ENCODE data around the gene CD4.
"Not testable (repeated sequence)": the region's sequence is repeated elsewhere in the genome, so short reads cannot be mapped to it uniquely, and the experiment has no call there.

CD4 gene

DNA sequence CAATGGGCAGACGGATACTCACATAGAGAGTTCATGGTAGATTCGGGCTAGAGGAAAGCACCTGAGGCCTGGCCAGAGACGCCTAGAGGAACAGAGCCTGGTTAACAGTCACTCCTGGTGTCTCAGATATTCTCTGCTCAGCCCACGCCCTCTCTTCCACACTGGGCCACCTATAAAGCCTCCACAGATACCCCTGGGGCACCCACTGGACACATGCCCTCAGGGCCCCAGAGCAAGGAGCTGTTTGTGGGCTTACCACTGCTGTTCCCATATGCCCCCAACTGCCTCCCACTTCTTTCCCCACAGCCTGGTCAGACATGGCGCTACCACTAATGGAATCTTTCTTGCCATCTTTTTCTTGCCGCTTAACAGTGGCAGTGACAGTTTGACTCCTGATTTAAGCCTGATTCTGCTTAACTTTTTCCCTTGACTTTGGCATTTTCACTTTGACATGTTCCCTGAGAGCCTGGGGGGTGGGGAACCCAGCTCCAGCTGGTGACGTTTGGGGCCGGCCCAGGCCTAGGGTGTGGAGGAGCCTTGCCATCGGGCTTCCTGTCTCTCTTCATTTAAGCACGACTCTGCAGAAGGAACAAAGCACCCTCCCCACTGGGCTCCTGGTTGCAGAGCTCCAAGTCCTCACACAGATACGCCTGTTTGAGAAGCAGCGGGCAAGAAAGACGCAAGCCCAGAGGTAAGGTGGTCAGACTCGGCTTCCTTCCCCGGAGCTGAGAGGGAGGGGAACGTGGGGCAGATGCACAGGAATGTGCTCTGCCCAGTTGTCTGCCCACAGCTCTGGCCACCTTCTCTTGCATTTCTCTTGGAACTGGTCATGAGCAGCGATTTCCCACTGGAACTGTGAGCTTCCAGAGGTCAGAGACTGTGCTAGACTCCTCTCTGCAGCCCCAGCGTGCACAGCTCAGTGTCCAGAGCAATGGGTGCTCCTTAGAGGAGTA lies at the start of gene CD4:
CD4 (plus strand) TSS at position 557 of the 953 bp plus-strand sequence. CDS start 10,611 bp downstream, outside the sequence.
- DNase-seq = no peak

DNA sequence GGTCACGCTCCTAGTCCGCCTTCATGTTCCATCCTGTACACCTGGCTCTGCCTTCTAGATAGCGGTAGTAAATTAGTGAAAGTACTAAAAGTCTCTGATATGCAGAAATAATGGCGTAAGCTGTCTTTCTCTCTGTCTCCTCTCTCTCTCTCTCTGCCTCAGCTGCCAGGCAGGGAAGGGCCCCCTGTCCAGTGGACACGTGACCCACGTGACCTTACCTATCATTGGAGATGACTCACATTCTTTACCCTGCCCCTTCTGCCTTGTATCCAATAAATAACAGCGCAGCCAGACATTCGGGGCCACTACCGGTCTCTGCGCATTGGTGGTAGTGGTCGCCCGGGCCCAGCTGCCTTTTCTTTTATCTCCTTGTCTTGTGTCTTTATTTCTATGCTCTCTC lies 47.2 kb upstream of the CD4 start:
- DNase-seq = not testable (repeated sequence)

DNA sequence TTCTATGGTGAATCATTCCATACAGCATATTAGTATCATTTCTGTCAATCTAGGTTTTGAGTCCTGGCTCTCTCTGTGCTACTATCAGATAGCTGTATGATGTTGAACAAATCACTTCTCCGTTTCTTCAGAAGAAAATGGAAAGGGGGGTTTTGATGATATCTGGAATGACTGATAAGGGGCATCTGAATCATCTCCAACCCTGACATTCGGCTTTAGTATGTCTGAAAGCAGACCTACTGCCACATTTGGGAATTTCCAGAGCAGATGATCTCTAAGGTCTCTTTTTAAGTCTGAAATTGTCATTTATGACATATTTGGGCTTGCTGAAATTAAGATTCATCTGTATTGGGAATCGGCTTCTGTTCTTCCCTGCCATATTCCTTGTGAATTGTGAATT lies 46.5 kb upstream of the CD4 start:
- no peak for DNase-seq

DNA sequence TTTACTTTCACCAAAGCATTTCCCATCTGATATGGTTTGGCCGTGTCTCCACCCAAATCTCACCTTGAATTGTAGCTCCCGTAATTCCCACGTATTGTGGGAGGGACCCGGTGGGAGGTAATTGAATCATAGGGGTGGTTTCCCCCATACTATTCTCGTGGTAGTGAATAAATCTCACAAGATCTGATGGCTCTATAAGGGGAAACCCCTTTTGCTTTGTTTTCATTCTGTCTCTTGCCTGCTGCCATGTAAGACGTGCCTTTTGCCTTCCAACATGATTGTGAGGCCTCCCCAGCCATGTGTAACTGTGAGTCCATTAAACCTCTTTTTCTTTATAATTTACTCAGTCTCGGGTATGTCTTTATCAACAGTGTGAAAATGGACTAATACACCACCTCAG lies 46.0 kb upstream of the CD4 start:
- DNase-seq = not testable (repeated sequence)

DNA sequence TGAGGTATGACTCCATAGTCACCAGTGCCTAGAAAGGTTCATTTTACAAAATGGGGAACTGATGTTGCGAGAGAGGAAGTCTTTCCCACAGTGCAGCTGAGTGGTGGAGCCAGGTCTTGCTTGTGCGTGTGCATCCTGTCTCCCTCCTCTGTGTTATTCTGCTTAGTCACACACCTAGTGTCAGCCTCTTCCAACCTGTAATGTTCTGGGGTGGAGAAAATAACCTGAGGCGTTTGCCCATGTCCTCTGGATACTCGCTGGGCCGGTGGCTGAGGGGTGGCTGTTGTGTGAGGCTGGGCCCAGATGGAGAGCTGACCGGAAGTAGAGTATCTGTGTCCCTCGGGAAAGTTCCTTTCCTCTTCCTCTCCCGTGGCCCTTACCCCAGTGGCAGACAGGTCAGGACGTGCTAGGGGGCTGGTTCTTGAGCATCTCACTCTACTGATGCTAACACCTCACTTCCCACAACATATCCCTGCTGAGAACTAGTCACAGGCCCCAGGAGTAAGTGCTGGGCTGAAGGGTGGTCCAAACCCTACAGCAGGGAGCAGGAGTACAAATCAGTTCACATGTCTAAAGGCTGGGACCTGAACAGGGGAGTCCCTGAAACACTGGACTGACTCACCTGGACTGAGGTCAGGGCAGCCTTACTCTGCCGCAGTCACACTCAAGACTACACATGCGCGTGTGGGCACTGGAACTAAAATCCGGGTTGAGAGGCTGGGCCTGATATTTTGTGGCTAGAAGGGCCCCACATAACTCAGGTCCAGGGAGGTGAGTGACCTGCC lies 43.4 kb upstream of the CD4 start:
- DNase-seq = no peak

DNA sequence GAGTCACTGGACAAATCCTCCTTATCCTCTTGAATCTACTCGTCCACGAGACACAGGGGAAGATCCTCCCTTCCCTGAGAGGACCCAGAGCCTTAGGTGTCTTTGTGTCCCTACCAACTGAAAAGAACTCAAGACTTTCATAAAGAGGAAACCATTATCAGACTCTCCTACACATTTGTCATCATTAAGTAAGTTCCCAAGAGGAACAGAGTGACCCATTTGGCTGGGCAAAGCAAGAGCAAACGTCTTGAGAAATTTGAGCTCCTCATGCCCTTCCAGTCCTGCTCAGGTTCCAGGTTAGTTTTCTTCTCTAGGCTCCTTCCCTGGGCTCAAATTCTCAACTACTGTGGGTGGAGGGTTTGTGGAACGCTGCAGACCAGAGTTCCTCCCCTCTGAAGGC lies 42.1 kb upstream of the CD4 start:
- no peak for DNase-seq

DNA sequence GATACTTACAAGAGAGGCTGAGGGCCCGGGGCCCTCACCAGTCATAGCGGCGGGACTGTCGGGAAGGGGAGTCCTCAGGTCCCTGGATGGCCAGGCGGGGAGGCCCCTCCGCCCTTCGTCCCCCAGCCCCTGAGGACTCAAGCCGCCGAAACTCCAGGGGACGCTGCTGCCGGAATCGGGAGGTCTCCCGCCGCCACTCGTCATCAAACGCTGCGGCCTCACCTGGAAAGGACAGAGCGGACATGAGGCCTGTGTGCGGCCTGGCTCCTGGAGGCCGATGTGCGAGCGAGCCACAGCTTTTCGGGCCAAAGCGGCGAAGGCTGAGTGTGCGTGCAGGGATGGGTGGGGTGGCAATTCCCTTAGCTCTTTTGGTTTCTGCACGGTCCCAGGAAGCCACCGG lies 40.6 kb upstream of the CD4 start:
- no peak for DNase-seq

DNA sequence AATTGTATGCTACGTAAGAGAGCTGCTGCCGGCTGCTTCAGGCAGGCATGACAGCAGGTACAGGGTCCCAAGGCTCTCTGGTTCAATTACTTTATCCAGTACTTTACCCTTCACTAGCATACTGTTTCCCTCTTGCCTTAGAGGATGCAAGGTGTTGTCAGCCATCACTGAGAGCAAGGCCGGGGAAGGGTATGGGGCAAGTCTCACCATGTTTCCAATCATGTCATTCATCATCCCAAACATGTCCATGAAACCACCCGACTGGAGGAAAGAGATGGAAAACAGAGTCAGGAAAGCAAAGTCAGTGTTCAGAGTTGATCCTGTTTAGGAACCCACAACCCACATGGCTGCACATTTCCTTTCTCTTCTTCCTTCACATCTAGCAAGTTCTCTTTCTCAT lies 38.8 kb upstream of the CD4 start:
- no peak for DNase-seq

DNA sequence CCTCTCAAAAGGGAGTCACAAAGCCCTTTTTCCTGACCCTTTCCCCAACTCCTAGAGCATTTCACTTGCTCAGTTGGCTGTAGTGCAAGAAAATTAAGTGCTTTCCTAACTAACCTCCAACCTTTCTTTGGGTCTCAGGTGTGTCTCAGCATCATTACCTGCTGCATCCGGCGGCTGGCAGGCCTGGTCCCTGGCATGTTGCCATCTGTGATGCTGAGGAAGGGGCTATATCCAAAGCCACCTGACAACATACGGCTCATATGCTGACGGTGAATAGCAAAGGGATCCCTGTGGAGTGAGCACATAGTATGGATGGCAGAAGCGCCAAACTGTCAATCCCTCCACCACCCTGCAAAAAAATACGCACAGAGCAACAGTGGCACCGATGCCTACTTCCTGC lies 37.6 kb upstream of the CD4 start:
- no peak for DNase-seq

DNA sequence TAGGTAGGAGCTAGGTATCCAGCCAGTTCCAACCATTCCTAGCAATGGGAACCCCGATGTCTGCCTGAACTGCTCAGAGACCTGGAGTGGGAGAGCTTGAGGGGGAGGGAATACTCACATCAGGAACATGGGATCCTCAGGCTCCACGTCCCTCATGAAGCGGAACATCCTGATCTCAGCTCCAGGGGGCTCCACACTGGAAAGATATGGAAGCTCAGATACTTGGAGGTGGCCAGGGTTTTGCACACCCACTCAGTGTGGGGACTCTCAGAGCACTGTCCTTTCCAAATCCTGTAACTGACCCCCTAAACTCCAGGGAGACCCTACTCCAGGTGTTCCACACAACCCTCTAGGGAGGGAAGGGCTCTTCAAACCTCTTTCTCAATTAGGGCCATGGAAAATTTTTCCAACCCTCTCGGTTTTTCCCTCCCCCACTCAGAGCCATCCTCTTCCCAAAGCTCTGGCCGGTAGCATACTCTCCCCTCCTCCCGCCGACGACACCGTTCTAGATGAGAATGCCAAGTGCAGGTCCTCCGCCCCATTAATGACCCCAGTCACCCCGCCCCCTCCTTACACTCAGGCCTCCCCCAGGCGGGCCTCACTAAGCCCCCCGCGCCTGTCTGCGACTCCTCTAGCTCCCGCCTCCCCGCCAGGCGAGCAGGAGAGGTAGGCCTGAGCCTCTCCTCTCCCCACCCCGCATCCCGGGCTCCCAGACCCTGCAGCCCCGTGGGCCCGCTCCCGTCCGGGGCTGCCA lies 37.0 kb upstream of the CD4 start:
- DNase-seq = no peak

DNA sequence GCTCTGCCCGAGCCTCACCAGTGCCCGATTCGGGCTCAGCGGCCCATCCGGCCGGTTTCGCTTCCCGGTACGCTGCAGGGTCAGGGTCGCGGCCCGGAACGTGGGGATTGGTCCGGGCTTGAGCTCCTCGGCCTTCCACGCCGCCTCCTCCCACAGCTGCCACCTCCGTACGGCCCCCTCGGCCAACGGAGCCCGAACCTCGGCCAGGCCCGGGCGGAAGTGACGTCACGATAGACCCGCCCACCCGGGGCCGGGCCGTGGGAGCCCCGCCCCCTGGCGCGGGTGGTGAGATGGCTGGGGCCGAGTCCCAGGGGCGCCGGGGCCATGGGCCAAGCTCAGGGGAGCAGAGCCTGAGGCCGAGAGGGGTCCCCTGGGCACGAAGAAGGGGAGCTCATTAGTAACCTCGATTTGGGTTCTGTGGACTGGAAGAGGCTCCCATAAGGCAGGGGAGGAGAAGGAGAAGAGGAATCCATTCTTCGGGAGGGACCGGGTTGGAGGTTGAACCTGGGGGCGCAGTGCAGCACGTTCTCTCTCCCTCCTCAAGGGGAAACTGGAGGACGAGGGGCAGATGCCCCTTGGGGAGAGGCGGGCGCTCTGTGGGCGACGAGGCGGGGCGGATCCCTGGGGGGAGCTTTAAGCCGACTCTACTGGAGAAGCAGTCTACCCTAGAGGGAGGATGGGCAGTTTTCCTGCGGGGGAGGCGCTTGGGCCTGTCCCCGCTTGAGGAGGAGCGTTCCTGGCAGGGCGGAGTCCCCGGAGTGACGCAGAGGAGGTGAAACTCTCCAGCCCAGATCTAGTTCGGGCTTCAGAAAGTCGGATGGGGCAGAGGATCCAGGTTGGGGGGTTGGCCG lies 36.2 kb upstream of the CD4 start, which contains the start of gene MLF2:
MLF2 (minus strand) TSS at position 221 of the 851 bp plus-strand sequence. CDS start 807 bp downstream, outside the sequence.
- DNase-seq = peak; percentile 97

DNA sequence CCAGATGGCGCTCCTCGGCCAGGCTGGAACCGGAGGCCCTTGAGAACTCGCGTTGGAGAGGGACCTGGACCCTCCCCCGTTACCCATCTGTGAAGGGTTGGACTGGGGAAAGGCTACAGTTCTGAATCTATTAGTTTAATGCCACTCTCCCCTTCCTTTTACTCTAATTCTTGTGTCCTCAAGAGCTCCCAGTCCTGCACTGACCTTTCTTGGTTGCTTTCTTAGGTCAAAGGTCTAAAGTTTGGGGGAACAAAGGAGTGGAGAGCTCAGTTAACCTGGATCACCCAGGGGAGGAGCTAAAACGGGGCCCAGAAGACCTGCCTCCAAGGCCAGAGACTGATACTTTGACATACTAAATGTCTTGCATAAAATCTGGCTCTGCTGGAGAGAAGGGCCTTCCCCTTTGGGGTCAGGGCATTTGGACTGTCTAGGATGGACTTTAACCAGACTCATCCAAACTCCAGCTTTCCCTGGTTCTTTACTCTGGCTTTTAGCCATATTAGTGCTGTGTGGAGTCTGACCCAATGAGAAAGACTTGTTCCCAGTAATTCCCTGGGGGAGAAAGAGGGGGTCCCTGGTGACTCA lies 35.5 kb upstream of the CD4 start:
- DNase-seq = no peak

DNA sequence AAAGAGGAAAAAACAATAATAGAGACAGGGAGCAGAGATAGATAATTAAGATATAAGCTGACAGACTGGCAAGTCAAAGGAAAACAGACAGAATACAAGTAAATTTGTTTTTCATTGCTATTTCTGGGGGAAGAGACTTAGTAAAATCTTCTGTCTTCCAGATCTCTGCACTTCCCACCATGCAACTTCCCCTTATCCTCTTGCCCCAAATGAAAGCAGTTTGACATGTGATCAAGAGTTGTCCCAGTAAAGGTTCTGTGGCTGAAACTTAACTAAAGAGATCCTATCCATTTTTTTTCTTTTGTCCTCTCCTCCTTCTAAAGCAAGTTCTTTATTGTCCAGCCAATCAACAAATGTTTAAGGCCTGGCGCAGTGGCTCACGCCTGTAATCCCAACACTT lies 34.9 kb upstream of the CD4 start:
- no peak for DNase-seq

DNA sequence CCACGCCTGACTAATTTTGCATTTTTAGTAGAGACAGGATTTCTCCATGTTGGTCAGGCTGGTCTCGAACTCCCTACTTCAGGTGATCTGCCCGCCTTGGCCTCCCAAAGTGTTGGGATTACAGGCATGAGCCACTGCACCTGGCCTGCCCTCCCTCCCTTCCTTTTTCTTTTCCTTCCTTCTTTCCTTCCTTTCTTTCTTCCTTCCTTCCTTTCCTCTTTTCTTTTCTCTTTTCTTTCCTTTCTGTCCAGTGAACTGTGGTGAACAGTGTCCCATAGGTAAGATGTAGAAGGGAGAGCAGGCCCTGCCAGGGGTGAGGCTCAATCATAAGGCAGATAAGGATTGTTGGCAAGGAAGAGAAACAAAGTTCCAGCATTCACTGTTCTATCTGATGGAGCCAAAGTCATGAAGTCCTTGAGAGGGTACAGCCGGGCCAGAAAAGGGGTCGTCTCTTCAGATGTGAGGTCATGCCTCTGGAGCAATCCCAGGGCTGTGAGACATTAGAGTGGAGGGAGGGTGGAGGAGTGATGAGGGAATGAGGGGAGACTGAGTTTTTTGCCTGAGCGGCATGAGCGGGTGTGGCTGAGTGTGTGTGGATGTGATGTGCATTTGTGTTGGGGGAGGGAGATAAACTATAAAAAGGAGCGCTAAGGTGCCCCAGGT lies 32.2 kb upstream of the CD4 start:
- no peak for DNase-seq

DNA sequence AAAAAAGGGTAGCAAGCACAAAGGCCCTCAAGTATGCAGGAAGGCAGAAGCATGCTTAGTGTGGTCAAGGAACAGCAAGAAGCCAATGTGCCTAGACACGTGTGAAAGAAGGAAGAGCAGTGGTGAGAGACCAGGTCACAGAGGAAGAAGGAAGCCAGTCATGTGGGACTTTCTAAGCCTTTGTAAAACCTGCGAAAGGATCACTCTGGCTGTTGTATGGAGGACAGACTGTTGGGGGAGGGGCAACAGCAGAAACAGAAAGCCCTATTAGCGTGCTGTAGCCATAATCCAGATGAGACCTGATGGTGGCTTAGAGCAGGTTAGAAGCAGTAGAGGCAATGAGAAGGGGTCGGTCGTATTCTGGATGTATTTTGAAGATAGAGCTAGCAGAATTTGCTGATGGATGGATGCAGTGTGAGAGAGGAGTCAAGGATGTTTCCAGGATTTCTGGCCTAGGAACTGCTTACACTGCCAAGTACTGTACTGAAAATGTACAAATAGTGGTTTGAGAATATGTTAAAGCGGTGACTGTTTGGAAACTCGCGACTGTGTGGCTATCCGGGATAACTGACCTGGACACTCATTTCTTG lies 30.7 kb upstream of the CD4 start:
- DNase-seq = no peak

DNA sequence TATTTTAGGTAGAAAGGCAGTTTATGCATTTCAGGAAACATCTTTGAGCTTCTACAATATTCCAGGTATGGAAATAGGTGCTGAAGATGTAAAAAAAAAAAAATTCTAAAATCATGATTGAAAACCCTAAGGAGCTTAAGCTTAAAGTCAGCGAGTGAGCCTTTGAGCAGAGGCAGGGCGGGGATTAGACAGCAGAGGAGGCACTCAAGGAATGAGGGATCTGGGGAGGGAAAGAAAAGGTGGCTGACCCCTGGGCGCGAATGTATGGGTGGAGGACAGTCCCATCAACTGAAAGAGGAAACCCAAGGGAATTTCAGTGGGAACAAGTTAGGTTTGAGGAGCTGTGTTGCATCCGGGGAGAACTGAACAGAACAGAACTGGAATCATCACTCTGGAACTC lies 29.6 kb upstream of the CD4 start:
- DNase-seq = no peak

DNA sequence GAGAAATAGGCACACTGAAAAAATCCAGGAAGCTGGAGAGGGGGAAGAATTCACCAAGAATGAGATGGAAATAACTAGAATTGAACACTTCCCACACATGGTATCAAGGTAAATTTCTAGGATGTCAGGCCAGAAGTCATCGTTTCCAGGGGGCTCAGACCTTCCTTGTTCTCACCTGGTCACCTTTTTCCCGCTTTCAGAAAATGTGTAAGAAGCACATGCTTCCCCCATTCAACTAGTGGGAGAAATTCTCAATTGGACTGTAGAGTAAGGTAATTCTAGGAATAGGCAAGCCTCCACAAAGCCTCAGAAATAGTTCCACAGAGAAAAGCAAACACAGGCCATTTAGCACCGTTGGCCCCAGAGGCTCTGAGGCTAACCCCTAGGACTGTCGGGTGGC lies 25.9 kb upstream of the CD4 start:
- DNase-seq = no peak

DNA sequence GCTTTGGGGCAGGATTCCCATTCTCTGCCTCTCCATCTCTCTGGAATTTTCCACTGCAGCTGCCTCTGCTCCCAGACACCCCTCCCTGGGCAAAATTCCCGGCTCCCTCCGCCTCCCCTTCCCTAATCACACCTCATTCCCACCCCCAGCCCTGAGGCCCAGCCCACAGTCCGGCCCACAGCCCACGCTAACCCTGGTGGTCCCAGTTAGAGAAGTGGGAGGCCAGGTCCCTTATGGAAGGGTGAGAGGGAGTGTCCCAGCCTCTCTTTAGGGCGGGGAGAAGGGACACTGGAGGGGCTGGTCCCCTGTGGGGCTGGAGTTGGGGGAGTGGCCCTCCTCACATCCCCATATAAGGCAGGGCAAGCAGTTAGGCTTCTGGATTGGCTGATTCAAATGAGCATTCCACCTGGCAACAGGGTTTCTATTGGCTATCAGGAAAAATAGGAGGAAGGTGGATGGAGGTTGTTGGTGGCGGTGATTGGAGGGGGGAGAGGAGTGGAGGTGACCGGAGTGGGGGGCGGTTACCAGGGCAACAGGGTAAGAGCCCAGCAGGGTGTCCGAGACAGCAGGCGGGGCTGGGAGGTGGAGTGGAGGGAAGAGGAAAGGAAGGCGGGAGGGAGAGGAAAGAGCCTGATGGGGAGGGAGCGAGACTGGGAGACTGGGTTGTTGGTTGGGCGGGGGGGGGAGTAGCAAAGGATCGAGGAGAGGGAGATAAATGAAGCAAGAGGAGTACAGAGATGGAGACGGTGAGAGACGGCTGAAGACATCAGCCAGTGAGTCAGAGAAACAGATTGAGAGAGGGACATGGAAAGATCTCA lies 25.1 kb upstream of the CD4 start:
- DNase-seq = peak; percentile 97

DNA sequence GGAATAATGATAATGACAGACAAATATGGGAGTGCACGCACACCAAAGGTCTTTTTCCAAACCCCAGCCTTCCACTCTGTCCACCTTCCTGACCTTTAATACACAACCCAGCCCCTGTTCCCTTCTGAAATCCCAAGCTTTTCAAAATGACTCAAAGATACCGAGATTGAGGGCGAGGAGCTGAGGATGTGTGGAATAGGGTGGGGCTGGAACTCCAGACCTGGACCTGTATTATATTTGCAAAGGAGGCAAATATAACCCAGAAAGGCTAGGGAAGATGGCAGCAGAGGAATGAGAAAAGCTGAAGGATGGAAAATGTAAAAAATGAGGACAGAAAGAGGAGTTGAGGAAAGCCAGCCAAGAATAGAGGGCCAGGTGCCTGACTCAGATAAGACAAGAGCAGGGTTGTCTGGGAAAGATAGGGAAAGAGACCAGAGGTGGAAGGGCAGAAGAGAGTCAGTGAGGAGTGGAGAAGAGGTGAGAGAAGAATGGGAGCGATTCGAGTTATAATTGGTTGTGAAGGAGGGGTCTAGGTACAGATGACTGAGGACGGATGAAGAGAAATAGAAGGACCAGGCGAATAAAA lies 24.2 kb upstream of the CD4 start:
- no peak for DNase-seq

All from NCI-H2107 (cell line).